HG02943 (cell line): ENCODE data around the gene CRK.
"Not testable (repeated sequence)": the region's sequence is repeated elsewhere in the genome, so short reads cannot be mapped to it uniquely, and the experiment has no call there.

Source experiments
- ATAC-seq: cut with Tn5 transposase; IDR thresholded peaks from one replicate; pipeline ENCODE4 v1.9.1; 2021; ENCODE audit warnings: mild to moderate bottlenecking, low read depth, moderate library complexity; ENCODE audit not compliant: unreplicated experiment

CRK gene

DNA sequence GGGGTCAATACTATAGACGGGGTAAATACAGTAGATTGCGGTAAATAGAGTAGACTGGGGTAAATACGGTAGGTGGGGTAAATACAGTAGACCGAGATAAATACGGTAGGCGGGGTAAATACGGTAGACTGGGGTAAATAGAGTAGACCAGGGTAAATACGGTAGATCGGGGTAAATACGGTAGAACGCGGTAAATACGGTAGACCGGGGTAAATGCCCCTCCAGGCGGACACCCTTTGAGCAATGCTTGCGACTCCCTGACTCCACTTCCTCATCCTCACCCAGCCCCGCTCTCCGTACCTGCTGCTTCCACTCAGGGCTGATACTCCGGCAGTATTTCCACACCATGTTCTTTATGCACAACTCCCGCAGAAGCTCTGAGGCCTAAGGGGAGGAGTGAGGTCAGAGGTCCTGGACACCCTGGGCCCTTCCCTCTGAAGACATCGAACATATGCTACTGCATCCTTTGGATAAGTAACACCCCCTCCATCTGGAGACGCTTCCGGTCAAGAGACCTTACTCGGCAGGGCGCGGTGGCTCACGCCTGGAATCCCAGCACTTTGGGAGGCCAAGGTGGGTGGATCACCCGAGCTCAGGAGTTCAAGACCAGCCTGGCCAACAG lies 13.3 kb upstream of the CRK start:
- no peak for ATAC-seq

DNA sequence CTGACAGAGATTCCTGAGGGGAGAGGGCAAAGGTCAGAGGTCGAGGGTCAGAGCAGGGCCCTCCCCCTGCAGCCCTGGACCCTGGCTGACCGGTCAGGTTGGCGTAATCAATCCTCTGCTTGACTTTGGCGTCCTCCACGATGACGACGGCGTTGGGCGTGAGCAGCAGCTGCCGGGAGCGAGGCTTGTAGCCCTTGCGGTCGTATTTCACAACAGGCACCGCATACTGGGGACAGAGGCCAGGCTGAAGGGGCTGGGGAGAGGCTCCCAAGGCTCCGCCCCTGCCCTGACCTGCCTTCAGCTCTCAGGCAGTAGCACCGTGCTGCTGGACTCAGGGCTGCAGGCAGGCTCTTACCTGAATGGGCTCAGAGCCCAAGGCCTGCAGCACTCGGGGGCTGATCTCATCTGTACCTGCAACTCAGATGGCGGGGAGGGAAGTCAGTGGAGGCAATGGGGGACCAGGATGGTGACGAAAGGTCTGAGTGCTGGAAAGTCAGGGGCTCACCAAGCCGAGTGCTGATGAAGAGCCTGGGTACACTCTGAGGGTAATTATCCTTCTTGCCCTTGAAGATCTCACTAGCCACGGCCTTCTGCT lies 12.0 kb upstream of the CRK start:
- ATAC-seq = no peak

DNA sequence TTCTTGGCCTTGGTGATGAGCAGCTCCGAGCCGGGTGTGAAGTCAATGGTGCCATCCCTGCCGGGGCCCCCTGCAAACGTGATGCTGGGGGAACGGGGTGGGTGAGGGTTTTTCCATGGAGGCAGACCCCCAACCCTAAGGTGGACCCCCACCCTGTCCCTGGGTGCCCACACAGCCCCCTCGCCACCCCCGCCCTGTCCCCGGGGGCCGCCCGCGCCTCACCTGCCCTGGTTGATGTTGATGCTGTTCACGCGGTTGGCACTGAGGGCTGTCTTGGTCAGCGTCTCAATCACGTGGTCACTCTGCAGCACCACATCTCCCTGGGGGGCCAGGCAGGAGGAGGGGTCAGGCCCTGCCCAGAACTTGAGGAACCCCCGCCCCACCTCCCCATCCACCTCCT lies 11.2 kb upstream of the CRK start:
- ATAC-seq = no peak

DNA sequence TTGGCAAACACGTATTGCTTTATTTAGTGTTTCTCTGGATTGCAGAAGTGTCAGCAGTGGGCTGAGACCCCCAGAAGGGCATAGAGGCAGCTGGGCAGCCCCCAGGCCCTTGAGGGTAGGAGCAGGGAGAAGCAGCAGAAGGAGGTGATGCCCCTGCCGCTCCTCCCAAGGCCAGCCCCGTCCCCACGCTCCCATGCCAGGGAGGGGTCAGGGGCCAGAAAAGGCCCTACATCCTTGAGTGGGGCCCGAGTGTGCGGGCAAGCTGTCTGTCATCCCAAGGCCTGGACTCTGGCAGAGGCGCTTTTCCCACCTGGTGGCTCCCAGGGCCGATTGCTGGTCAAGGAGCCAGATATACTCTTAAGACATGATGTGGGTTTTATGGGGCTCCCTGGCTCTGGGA lies 8.2 kb upstream of the CRK start:
- no peak for ATAC-seq

DNA sequence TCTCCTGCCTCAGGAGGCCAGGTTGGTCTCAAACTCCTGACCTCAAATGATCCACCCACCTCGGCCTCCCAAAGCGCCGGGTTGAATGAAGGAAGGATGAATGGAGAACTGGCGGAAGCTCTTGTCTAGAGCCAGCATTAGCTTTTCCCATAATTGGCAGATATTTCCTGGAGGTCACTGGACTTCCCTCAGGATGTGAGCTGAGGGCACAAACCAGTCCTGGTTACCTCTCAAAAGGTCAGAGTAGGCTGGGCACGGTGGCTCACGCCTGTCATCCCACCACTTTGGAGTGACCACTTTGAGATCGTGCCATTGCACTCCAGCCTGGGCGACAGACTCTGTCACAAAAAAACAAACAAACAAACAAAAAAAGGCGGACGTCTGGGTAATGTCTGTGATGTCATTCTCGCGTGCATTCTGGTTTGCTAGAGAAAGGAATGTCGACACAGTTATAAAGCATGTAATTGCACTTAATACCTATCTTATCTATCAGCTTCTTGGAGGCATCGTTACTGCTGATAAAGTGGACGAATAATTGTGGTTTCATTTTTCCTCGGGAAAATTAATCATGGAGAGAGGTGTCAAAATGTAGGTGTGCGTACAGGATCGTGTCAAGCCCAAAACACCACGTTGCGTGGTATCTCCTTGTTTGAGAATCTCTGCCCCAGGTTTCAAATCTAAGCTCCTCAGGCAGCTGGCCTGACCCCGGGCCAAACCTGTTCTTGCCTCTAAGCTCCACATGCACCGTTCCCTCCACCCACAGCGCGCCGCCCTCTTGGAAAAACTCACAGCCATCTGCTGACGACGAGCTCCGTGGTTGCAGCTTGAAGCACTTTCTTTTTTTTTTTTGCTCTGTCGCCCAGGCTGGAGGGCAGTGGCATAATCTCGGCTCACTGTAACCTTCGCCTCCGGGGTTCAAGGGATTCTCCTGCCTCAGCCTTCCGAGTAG lies 6.4 kb upstream of the CRK start:
- no peak for ATAC-seq

DNA sequence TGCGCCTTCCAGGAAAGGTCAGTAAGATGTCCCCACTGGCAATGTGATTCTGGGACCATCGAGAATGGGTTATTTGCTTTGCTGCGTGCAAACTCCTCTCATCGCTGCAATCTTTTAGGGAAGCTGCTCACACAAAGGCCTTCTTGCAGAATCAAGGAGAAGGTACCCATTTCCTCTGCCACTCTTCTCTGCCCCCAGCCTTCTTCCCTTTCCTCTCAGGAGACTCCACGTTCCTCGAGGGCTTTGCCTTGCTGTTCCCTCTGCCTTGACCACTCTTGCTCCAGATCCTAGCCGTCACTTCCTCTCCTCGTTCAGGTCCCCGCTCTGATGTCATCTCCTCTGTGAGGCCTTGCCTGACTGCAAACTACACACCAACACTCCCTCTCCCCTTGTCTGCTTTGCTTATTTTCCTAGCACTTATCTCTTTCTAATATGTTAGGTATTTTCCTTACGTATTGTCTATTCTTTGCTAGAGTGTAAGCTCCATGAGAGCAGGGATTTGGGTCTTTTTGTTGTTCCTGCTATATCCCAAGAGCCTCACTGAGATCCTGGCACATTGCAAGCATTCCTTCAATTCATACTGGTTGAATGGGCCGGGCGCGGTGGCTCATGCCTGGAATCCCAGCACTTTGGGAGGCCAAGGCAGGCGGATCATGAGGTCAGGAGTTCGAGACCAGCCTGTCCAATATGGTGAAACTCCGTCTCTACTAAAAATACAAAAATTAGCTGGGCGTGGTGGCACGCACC lies 5.3 kb upstream of the CRK start:
- ATAC-seq = no peak

DNA sequence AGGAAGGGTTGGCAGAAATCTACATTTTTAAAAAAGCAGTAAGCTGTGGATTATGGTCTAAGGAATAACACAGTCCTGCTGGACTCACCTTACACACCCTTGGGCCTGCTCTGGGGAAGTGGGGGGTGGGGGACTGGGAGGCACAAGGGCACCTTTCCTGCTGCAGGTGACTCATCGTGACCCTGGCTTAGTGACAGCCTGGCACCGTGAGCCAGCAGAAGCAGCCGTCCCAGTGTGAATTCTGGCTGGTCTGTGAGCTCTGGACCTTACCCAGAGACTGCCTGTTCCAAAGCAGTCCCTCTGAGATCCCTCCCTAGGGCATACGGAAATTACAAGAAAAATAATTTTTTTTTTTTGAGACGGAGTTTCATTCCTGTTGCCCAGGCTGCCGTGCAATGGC lies 4.2 kb upstream of the CRK start:
- ATAC-seq = no peak

DNA sequence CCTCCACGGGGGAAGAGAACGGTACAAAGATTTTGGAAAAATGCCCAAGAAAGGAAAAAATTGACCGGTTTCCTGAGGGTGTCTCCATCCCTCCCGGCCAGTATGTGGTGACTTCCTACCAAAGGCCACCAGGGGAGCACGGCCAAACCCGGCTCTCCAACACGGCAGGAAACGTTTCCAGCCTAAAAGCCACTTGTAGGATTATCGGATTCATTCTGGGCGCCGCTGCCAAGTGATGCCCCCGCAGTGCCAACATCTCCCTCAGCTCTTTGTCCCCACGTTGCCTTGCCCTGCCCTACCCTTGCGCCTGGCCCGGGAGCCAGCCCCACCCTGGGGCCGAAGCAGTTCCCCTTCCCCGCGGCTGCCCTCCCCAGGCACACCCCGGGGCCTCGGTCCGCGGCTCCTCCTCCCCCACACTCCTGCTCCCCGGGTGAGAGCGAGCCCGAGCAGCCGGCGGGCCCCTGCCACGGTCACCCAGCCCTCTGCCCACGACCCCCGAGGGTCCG lies 688 bp downstream of the CRK start:
- ATAC-seq = peak; percentile 30

DNA sequence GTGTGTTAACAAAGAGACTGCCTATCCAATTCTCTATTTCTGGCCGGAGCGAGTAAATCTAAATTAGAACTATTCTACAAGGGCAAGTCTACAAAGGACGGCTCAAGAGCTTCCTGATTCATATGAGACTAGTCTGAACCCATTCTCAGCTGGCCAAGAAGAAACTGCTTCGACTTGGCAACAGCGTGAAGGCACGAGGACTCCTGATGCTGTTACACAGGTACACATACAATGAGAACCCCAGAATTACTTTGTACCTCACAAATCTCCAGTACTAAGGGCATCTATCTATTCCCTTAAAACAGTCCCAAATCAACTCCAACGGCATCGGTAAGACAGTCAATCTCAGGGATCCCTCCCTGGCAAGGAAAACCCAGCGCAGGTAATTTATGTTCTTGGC lies 1.5 kb downstream of the CRK start:
- ATAC-seq = no peak

DNA sequence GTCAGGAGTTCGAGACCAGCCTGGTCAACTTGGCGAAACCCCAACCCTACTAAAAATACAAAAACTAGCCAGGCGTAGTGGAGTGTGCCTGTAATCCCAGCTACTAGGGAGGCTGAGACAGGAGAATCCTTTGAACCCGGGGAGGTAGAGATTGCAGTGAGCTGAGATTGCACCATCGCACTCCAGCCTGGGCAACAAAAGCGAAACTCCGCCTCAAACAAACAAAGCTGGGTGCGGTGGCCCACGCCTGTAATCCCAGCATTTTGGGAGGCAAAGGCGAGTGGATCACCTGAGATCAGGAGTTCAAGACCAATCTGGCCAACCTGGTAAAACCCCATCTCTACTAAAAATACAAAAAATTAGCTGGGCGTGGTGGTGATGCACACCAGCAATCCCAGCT lies 2.3 kb downstream of the CRK start:
- ATAC-seq = not testable (repeated sequence)

DNA sequence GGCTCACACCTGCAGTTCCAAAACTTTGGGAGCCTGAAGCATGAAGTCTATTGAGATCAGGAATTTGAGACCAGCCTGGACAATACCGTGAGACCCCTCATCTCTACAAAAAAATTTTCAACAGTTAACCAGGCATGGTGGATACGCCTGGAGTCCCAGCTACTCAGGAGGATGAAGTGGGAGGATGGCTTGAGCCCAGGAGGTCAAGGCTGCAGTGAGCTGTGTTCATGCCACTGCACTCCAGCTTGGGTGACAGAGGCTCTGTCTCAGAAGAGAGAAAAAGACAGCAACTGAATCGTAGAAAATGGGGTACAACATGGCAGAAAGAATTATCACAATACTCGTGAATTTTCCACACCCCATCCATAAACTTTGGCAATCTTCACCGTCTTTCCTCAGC lies 3.2 kb downstream of the CRK start:
- no peak for ATAC-seq

DNA sequence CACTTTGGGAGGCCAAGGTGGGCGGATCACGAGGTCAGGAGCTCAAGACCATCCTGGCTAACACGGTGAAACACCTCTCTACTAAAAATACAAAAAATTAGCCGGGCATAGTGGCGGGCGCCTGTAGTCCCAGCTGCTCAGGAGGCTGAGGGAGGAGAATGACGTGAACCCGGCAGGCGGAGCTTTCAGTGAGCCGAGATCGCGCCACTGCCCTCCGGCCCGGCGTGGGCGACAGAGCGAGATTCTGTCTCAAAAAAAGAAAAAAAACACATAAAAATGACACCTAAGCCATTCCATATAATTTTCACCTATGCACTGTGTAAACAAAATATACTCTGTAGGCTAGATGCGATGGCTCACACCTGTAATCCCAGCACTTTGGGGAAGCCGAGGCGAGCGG lies 5.8 kb downstream of the CRK start:
- ATAC-seq = not testable (repeated sequence)

DNA sequence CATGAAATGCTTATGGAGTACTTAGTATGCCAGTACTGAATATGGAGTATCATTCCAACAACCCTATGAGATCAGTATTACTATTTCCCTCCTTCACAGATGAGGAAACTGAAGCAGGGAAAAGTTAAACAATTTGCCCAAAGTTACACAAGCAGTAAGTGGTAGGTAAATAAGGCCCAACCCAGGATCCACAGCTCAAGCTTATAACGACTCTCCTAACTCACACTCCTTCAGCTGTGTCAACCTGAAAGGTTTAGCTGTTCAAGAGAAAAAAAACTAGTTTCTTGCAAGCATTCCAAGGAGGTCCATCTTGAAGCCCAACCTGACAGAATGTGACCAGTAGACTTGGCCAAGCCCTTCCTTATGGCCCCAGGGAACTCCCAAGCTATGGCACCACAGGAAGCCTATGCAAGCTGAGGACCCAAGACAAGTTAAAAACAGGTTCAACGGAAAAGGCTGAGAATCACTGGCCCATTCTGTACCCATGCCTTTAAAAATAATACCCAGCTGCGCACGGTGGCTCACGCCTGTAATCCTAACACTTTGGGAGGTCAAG lies 6.5 kb downstream of the CRK start:
- ATAC-seq = no peak

DNA sequence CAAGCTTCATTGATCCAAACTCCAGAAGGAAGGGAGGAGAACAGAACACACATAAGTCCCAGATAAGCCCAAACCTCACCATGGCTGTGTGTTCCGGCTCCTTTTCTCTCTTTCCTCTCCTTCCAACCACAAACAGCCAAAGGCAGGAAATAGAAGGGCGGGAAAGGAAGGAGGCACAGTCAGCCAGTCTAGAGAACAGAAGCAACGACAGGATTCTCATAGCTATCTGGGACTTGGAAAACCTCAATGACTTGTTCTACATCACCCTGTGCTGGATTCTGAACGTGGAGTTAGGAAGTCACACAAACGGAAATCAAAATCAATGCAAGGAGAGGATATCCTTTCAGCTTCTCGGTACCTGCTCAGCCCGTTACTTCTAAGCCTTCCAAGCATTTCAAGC lies 9.0 kb downstream of the CRK start:
- no peak for ATAC-seq

DNA sequence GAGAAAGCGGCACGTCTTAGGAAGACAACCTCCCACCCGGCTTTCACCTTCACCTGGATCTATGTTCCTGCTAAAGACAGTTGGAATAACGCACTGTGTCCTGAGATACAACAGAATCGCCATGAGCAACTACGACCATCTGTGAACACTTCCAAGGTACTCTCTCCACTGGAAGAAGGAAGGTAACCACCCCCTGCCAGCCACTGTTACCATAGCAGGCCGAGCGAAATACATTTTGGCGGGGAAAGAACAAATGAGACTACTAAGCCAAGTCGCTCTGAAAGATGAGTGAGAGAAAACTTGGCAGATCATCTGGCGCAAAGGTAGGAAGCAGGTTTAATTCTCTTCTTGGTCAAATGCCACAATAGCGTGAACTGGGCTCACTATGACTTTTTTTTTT lies 9.8 kb downstream of the CRK start:
- ATAC-seq = no peak

DNA sequence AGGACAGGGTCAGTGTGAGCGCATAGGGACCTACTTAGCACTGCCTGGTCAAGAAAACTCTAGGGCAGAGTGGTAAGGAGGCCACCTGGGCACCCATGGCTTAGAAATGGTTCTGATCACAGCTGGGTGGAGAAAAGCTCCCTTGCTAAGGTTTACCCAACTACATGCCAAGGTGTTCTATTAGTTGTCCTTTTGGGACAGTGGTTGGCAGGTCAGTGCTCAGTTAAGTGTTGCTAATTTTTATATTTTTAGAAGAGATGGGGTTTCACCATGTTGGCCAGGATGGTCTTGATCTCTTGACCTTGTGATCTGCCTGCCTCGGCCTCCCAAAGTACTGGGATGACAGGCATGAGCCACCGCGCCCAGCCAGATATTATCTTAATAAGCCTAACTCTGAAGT lies 10.3 kb downstream of the CRK start:
- ATAC-seq = not testable (repeated sequence)

DNA sequence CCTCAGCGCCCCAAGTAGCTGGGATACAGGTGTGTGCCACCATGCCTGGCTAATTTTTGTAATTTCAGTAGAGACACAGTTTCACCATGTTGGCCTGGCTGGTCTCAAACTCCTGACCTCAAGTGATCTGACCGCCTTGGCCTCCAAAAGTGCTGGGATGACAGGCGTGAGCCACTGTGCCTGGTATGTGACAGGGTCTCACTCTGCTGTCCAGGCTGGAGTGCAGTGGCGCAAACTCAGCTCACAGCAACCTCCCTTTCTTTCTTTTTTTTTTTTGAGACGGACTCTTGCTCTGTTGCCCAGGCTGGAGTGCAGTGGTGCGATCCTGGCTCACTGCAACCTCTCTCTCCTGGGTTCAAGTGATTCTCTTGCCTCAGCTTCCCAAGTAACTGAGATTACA lies 13.3 kb downstream of the CRK start:
- ATAC-seq = not testable (repeated sequence)

DNA sequence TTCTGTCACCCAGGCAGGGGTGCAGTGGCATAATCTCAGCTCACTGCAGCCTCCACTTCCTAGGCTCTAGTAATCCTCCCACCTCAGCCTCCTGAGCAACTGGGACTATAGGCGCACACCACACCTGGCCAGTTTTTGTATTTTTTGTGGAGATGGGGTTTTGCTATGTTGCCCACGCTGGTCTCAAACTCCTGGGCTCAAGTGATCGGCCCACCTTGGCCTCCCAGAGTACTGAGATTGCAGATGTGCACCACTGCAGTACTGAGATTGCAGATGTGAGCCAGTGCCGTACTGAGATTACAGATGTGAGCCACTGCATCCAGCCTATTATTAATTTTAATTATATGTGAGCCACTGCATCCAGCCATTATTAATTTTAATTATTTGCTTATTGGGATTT lies 13.8 kb downstream of the CRK start:
- no peak for ATAC-seq

DNA sequence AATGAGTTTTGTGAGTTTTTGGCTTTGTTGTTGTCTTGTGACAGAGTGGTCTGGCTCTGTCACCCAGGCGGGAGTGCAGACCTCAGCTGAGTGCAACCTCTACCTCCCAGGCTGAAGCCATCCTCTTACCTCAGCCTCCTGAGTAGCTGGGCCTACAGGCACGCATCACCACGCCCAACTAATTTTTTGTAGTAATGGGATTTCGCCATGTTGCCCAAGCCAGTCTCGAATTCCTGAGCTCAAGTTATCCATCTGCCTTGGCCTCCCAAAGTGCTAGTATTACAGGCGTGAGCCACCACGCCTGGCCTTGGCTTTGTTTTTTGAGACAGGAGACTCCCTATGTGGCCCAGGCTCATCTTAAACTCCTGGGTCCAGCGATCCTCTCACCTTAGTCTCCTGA lies 15.1 kb downstream of the CRK start:
- no peak for ATAC-seq

DNA sequence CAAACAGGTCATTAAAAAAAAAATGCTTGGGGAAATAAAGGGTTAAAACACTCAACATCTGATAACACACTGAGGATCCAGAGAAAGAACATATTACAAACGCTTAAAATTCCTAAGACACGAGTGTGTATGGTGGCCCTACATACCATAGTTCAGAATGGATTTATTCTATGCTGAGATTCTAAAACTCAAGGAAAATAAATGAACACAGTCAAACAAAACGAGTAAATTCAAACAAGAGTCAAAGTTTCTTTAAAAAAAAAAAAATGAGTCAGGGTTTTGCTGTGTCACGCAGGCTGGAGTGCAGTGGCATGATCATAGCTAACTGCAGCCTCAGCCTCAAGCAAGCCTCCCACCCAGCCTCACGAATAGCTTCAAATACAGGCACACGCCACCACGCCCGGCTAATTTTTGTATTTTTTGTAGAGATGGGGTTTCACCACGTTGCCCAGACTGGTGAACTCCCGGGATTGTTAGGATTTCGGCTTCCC lies 17.4 kb downstream of the CRK start:
- ATAC-seq = no peak
